ENCODE results near the gene SRRM5.

DNA sequence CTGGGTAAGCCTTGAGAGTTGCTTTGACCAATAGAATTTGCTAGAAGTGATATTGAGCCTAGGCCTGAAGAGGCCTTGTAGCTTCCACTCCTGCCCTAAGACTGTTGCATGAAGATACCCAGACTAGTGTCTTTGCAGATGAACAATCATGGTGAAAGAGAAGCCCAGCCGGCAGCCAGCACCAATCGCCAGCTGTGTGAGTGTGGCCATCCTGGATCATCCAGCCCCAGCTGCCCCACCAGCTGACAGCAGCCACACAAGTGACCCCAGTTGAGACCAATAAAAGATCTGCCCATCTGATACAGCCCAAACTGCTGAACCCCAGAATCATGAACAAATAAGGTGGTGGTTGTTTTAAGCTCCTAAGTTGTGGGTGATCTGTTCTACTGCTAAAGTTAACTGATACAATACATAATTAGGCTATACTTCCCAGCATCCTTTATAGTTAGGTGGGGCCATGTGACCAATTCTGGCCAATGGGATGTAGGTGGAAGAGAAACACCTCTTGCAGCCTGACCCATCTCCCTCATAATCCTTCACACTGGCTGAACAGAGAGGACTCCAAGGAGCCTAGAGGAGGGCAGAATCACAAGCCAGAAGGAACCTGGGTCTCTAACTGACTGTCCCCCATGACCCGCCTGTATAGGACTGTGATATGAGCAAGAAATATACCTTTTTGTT, 16.9 kb downstream of the SRRM5 start:
- TF ChIP-seq CTCF (IDR thresholded peaks at IDR 0.05 in 2 of 3, conservative IDR thresholded peaks at IDR 0.05 in 1 of 3; ENCODE audit: borderline replicate concordance in 1 of 3, insufficient read depth in 1 of 3, low read depth in 2 of 3, low read length in 2 of 3) (no peak), EZH2phosphoT487 (IDR thresholded peaks at IDR 0.05; ENCODE audit: borderline replicate concordance) (no peak), ZFX (IDR thresholded peaks at IDR 0.05) (no peak), ZBTB33 (IDR thresholded peaks at IDR 0.05; ENCODE audit: extremely low read depth, insufficient replicate concordance, low read length) (no peak), YY1 (IDR thresholded peaks at IDR 0.05; ENCODE audit: extremely low read depth, insufficient replicate concordance, low read depth, low read length) (no peak), JUND (IDR thresholded peaks at IDR 0.05) (no peak), POLR2A (IDR thresholded peaks at IDR 0.05; ENCODE audit: borderline replicate concordance, extremely low read depth, insufficient read depth, insufficient read length) (no peak), TCF7L2 (IDR thresholded peaks at IDR 0.05; ENCODE audit: borderline replicate concordance, extremely low read depth, insufficient read depth, insufficient read length) (no peak)
- TF ChIP-seq, protein P1, sequence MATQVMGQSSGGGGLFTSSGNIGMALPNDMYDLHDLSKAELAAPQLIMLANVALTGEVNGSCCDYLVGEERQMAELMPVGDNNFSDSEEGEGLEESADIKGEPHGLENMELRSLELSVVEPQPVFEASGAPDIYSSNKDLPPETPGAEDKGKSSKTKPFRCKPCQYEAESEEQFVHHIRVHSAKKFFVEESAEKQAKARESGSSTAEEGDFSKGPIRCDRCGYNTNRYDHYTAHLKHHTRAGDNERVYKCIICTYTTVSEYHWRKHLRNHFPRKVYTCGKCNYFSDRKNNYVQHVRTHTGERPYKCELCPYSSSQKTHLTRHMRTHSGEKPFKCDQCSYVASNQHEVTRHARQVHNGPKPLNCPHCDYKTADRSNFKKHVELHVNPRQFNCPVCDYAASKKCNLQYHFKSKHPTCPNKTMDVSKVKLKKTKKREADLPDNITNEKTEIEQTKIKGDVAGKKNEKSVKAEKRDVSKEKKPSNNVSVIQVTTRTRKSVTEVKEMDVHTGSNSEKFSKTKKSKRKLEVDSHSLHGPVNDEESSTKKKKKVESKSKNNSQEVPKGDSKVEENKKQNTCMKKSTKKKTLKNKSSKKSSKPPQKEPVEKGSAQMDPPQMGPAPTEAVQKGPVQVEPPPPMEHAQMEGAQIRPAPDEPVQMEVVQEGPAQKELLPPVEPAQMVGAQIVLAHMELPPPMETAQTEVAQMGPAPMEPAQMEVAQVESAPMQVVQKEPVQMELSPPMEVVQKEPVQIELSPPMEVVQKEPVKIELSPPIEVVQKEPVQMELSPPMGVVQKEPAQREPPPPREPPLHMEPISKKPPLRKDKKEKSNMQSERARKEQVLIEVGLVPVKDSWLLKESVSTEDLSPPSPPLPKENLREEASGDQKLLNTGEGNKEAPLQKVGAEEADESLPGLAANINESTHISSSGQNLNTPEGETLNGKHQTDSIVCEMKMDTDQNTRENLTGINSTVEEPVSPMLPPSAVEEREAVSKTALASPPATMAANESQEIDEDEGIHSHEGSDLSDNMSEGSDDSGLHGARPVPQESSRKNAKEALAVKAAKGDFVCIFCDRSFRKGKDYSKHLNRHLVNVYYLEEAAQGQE (IDR thresholded peaks at IDR 0.05; ENCODE audit: low read depth): no peak
- TF ChIP-seq, protein P2, sequence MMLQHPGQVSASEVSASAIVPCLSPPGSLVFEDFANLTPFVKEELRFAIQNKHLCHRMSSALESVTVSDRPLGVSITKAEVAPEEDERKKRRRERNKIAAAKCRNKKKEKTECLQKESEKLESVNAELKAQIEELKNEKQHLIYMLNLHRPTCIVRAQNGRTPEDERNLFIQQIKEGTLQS (IDR thresholded peaks at IDR 0.05): no peak

Measured in HCT116 (cell line).